ENCODE results near the gene RAPGEF4. TPM values are rescaled to one million over a fixed set of nuclear protein-coding genes. Genes with fewer than 3 reads are reported as not detected.

RAPGEF4 gene
- polyA plus RNA-seq, 3 donors: not detected

DNA sequence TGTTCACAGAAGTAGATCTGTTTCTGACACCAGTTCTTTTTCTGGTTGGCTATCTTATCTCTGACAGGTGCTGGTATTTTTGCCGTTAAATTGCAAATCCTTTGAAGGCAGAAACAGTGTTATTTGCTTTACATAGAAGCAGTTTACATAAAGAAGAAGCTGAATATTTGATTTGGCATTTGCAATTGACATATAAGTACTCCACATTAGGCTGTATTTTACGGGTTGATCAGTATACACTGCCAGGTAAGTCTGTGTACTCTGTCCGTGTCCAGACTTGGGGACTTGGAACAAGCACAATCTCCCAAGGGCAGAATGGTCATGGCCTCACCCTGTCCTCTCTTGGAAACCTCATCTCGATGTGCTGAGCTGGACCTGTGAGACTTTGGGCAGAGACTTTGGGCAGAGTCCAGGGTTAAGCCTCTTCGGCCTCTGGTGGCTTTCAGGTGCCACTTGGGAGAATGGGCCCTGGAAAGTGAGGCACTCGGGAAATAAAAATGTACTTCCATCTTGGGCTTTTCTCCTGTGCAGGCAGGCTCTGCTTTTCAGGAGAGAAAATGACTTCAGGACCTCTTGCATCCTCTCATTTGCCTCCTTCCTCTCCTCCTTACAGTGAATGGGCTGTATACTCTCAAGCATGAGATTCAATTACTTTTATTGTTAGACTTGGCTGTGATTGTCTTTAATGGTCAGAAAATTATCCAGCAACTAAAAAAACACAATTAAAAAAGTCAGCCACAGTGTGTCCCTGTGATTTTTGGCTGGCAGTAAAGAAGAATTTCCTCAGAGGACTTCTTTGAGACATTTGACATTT is 108.5 kb downstream of the RAPGEF4 start:
- Histone ChIP-seq H3K4me2 (replicated peaks; ENCODE audit: extremely low read depth, low read length, poor library complexity, severe bottlenecking) (no peak overlapping the region), H3K79me2 (ENCODE audit: insufficient read depth, low read length) (no peaks in the 10 kb centered on the region), H3K4me1 (ENCODE audit: control insufficient read depth in 1 of 2, insufficient read depth in 2 of 2, low read length in 2 of 2) (no peaks in the 10 kb centered on the region), H3K4me3 (replicated peaks in 1 of 3; ENCODE audit: low read depth in 2 of 3, low read length in 3 of 3) (no peak overlapping the region), H3K36me3 (replicated peaks in 1 of 2; ENCODE audit: control insufficient read depth in 1 of 2, insufficient read depth in 2 of 2, low read length in 2 of 2) (no peaks in the 10 kb centered on the region), H3K9me3 (replicated peaks in 1 of 2; ENCODE audit: control insufficient read depth in 1 of 2, insufficient read depth in 1 of 2, low read length in 2 of 2) (no peaks in the 10 kb centered on the region), H2AFZ (ENCODE audit: insufficient read depth, low read depth, low read length, poor library complexity, severe bottlenecking) (no peak overlapping the region), H3K27me3 (ENCODE audit: control insufficient read depth in 2 of 2, insufficient read depth in 2 of 2, low read length in 2 of 2) (no peaks in the 10 kb centered on the region), H3K9ac (ENCODE audit: insufficient read depth, low read length, poor library complexity, severe bottlenecking) (no peak overlapping the region), H3K27ac (ENCODE audit: low read depth in 1 of 2, low read length in 2 of 2) (no peak overlapping the region), H4K20me1 (ENCODE audit: insufficient read depth, low read length) (no peaks in the 10 kb centered on the region)
- WGBS (ENCODE audit: insufficient coverage): 92% methylated on average over 5 of the region's 6 CpGs
- DNase-seq: no peak
- Mint-ChIP-seq H3K27me3 (ENCODE audit: low read depth in 3 of 3) (peaks cover 0 to 3% (median 0%) of the 10 kb centered on the region in 3 donors), H3K9me3 (peaks cover 0 to 1% (median 0%) of the 10 kb centered on the region in 7 donors), H3K4me3 (no peak overlapping the region), H3K27ac (no peak overlapping the region), H3K36me3 (no peaks in the 10 kb centered on the region), H3K4me1 (no peaks in the 10 kb centered on the region)
- intact Hi-C loops (cut with micrococcal nuclease): no loop called here
- TF ChIP-seq, protein P1, sequence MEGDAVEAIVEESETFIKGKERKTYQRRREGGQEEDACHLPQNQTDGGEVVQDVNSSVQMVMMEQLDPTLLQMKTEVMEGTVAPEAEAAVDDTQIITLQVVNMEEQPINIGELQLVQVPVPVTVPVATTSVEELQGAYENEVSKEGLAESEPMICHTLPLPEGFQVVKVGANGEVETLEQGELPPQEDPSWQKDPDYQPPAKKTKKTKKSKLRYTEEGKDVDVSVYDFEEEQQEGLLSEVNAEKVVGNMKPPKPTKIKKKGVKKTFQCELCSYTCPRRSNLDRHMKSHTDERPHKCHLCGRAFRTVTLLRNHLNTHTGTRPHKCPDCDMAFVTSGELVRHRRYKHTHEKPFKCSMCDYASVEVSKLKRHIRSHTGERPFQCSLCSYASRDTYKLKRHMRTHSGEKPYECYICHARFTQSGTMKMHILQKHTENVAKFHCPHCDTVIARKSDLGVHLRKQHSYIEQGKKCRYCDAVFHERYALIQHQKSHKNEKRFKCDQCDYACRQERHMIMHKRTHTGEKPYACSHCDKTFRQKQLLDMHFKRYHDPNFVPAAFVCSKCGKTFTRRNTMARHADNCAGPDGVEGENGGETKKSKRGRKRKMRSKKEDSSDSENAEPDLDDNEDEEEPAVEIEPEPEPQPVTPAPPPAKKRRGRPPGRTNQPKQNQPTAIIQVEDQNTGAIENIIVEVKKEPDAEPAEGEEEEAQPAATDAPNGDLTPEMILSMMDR (IDR thresholded peaks at IDR 0.05): no peak

DNA sequence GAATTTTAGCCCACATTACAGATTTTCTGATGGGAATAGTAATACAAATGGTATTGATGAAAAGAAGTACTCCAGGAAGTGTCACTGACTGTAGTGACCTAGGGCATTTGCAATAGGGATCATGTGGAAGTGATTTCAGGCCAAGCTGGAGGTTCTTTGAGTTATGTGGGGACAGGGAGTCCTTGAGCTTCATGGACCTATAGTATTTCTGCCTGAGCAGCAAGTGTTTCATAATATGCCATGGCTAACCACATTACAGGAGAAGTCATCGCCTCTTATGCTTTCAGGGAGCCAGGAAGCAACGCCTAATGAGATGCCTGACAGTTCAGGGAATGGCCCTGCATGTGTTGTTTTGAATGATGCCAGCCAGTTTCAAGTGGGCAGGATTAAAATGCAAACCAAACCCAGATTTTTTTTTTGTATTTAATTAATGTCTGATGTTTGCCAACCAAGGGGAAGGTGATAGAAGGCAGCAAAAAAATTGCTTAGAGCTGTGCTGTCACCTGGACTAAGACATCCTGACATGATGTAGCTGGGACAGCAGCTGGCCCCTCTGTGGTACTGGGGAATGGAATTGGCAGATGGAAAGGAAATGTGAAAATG is 109.5 kb downstream of the RAPGEF4 start:
- Histone ChIP-seq H3K9me3 (replicated peaks in 1 of 2; ENCODE audit: control insufficient read depth in 1 of 2, insufficient read depth in 1 of 2, low read length in 2 of 2) (no peaks in the 10 kb centered on the region), H3K9ac (ENCODE audit: insufficient read depth, low read length, poor library complexity, severe bottlenecking) (no peak overlapping the region), H4K20me1 (ENCODE audit: insufficient read depth, low read length) (no peaks in the 10 kb centered on the region), H3K4me3 (replicated peaks in 1 of 3; ENCODE audit: low read depth in 2 of 3, low read length in 3 of 3) (no peak overlapping the region), H3K27me3 (ENCODE audit: control insufficient read depth in 2 of 2, insufficient read depth in 2 of 2, low read length in 2 of 2) (no peaks in the 10 kb centered on the region), H3K79me2 (ENCODE audit: insufficient read depth, low read length) (no peaks in the 10 kb centered on the region), H3K4me2 (replicated peaks; ENCODE audit: extremely low read depth, low read length, poor library complexity, severe bottlenecking) (no peak overlapping the region), H3K36me3 (replicated peaks in 1 of 2; ENCODE audit: control insufficient read depth in 1 of 2, insufficient read depth in 2 of 2, low read length in 2 of 2) (no peaks in the 10 kb centered on the region), H3K4me1 (ENCODE audit: control insufficient read depth in 1 of 2, insufficient read depth in 2 of 2, low read length in 2 of 2) (no peaks in the 10 kb centered on the region), H3K27ac (ENCODE audit: low read depth in 1 of 2, low read length in 2 of 2) (no peak overlapping the region), H2AFZ (ENCODE audit: insufficient read depth, low read depth, low read length, poor library complexity, severe bottlenecking) (no peak overlapping the region)
- DNase-seq: no peak
- H3K4me3 Mint-ChIP-seq: no peak overlapping the region
- TF ChIP-seq, protein P1 (IDR thresholded peaks at IDR 0.05): no peak
- intact Hi-C loops (cut with micrococcal nuclease): no loop called here
- no peaks in the 10 kb centered on the region for H3K36me3 Mint-ChIP-seq
- H3K4me1 Mint-ChIP-seq: no peaks in the 10 kb centered on the region
- no peak overlapping the region for H3K27ac Mint-ChIP-seq
- H3K9me3 Mint-ChIP-seq: peaks cover 0 to 1% (median 0%) of the 10 kb centered on the region in 7 donors
- peaks cover 0 to under 1% (median 0%) of the 10 kb centered on the region in 3 donors for H3K27me3 Mint-ChIP-seq (ENCODE audit: low read depth in 3 of 3)
- WGBS (ENCODE audit: insufficient coverage): 35% methylated on average over 2 of the region's 2 CpGs
